Stomach (tissue), 9 donors: Measurements from ENCODE around the gene ZNF69. TPM values are rescaled to one million over a fixed set of nuclear protein-coding genes. Genes with fewer than 3 reads are reported as not detected.
"Not testable (repeated sequence)": the region's sequence is repeated elsewhere in the genome, so short reads cannot be mapped to it uniquely, and the experiment has no call there.

ENCODE experiments used
- DNase-seq, 2 donors: peaks; one replicate each; pipeline versions ENCODE4 v3.0.0 to v3.0.0-alpha.2; 2013 to 2019
- H3K27ac ChIP-seq, 5 donors: fragments of 200-600 bp in 4 of 5; sonication (generic) in 4 of 5; one replicate each; pipeline ENCODE4 v1.5.1; 2013 to 2019; ENCODE audit warnings: mild to moderate bottlenecking in 1 of 5, moderate library complexity in 1 of 5
- H3K27me3 ChIP-seq, 3 donors: fragments of 200-600 bp; sonication (generic); one replicate each; pipeline ENCODE4 v1.5.1; 2017 to 2019; ENCODE audit warnings: mixed run types in 1 of 3
- H3K36me3 ChIP-seq, 4 donors: fragments of 200-600 bp; sonication (generic); 1 replicate in 3 of 4; 2 replicates in 1 of 4; pipeline ENCODE4 v1.5.1; 2016 to 2019
- H3K4me1 ChIP-seq, 4 donors: fragments of 200-600 bp; sonication (generic); one replicate each; pipeline ENCODE4 v1.5.1; 2016 to 2019
- H3K4me3 ChIP-seq, 4 donors: fragments of 200-600 bp; sonication (generic) in 3 of 4; one replicate each; pipeline ENCODE4 v1.5.1; 2016 to 2019; ENCODE audit warnings: mild to moderate bottlenecking in 1 of 4
- H3K9me3 ChIP-seq, 4 donors: fragments of 200-600 bp; sonication (generic); one replicate each; pipeline ENCODE4 v1.5.1; 2016 to 2019
- CTCF ChIP-seq, 7 experiments: fragments of 450-650 bp in 4 of 7; fragments of 200-600 bp in 3 of 7; sonication (generic) in 3 of 7; IDR thresholded peaks; one replicate each; pipeline ENCODE4 v1.5.1; 2016 to 2019; ENCODE audit warnings: antibody characterized with exemption in 7 of 7, control low read depth in 2 of 7, mild to moderate bottlenecking in 1 of 7
- EP300 ChIP-seq: sonication (generic); formaldehyde crosslinking; IDR thresholded peaks from one replicate; pipeline ENCODE4 v1.6.1; 2017; ENCODE audit warnings: antibody characterized with exemption
- POLR2A ChIP-seq, 4 donors: fragments of 450-650 bp; IDR thresholded peaks; one replicate each; pipeline ENCODE4 v1.6.1; 2016; ENCODE audit warnings: antibody characterized with exemption in 4 of 4, control low read depth in 2 of 4, mild to moderate bottlenecking in 1 of 4, moderate library complexity in 1 of 4
- POLR2AphosphoS5 ChIP-seq, 3 donors: sonication (generic); formaldehyde crosslinking; IDR thresholded peaks; one replicate each; pipeline ENCODE4 v1.6.1; 2016; ENCODE audit warnings: antibody characterized with exemption in 3 of 3
- WGBS, 5 donors: extraction: QIAGEN DNeasy Blood & Tissue Kit in 3 of 5; methylation state at CpG; one replicate each; pipeline versions ENCODE4 v1.1.5 to v1.1.7; 2013 to 2018; 5-methylcytosine and 5-hydroxymethylcytosine counted together
- intact Hi-C: fragments of 100-400 bp; cut with DNase I; formaldehyde crosslinking; loops from one replicate; pipeline ENCODE4 v1.15.1; 2023; ENCODE audit warnings: low total_unique reads
- polyA plus RNA-seq, 3 donors: library from polyadenylated mRNA; stranded (reverse); fragments of 200-250 nt; gene quantifications; one replicate each; pipeline ENCODE4 v1.2.3, GENCODE V29; 2013
- total RNA-seq, 5 donors: library from RNA; depleted of rRNA; stranded (reverse); fragments of >200 nt; gene quantifications; one replicate each; pipeline versions ENCODE4 v1.1.0 to v1.2.3, GENCODE V29; 2014 to 2016
- donor health status: healthy with polysubstance abuse.
- donor health status: Bipolar disorder and iron deficiency.
- donor health status: healthy.

ZNF69 gene
- total and polyA plus RNA-seq, 8 donors, result 5.1 to 51.8 (median 18.0) TPM

- no peaks in the 10 kb centered on the region for H3K36me3 ChIP-seq
- intact Hi-C loops, result no loop called here
- peak overlapping the region; percentile 86 to 97 (median 94) for H3K27ac ChIP-seq
- no peaks in the 10 kb centered on the region for H3K9me3 ChIP-seq
- WGBS, 5 donors, result 0 to 23% (median 18%) methylated on average over 2 to 7 of the region's 7 CpGs
- H3K4me1 ChIP-seq, result peaks cover 21 to 53% (median 39%) of the 10 kb centered on the region in 4 donors
- TF ChIP-seq EP300, result no peak
- no peak for TF ChIP-seq CTCF (IDR thresholded peaks at IDR 0.05)
- no peak for TF ChIP-seq POLR2AphosphoS5 (IDR thresholded peaks at IDR 0.05)
- no peak for TF ChIP-seq POLR2A (IDR thresholded peaks at IDR 0.05)
- no peak for DNase-seq
- peak overlapping the region; percentile 66 to 73 (median 68) for H3K4me3 ChIP-seq
- no peaks in the 10 kb centered on the region for H3K27me3 ChIP-seq
Observed at GRCh38 chr19:11887234-11887610, 360 bp upstream of the ZNF69 start.

- H3K27me3 ChIP-seq, H3K9me3 ChIP-seq, intact Hi-C loops: not testable (repeated sequence)
- 27 to 56% (median 37%) methylated on average over 6 of the region's 6 CpGs for WGBS, 5 donors
- Histone ChIP-seq H3K4me1 (peaks cover 14 to 42% (median 28%) of the 10 kb centered on the region in 4 donors), H3K36me3 (peaks cover under 1 to 18% (median 5%) of the 10 kb centered on the region in 4 donors), H3K4me3 (peak overlapping the region in 1 of 4 donors; percentile 66), H3K27ac (peak overlapping the region in 4 of 5 donors; percentile 41 to 94 (median 88))
- DNase-seq, result peak in 1 of 2 donors; percentile 23
Observed at GRCh38 chr19:11889901-11890300, 2.3 kb downstream of the ZNF69 start.

GRCh38 chr19:11890634-11891033 is 3.1 kb downstream of the ZNF69 start:
- Histone ChIP-seq H3K4me3 (no peak overlapping the region), H3K4me1 (peaks cover 14 to 42% (median 26%) of the 10 kb centered on the region in 4 donors), H3K9me3 (peaks cover 0 to 7% (median 0%) of the 10 kb centered on the region in 4 donors), H3K27me3 (no peaks in the 10 kb centered on the region), H3K27ac (no peak overlapping the region), H3K36me3 (peaks cover 6 to 26% (median 12%) of the 10 kb centered on the region in 4 donors)
- intact Hi-C loops, result no loop called here
- DNase-seq, result no peak
- 84 to 92% (median 90%) methylated on average over 5 of the region's 5 CpGs for WGBS, 5 donors
- no peak for TF ChIP-seq POLR2A (IDR thresholded peaks at IDR 0.05)
- TF ChIP-seq EP300, result no peak
- no peak for TF ChIP-seq CTCF (IDR thresholded peaks at IDR 0.05)
- no peak for TF ChIP-seq POLR2AphosphoS5 (IDR thresholded peaks at IDR 0.05)

- H3K4me3 ChIP-seq, result no peak overlapping the region
- H3K4me1 ChIP-seq, result peaks cover 0 to 17% (median 4%) of the 10 kb centered on the region in 4 donors
- WGBS, 5 donors, result 94 to 99% (median 98%) methylated on average over 6 of the region's 6 CpGs
- intact Hi-C loops, result no loop called here
- H3K9me3 ChIP-seq, result peaks cover 9 to 37% (median 13%) of the 10 kb centered on the region in 4 donors
- peaks cover 6 to 51% (median 13%) of the 10 kb centered on the region in 4 donors for H3K36me3 ChIP-seq
- H3K27ac ChIP-seq, result no peak overlapping the region
- H3K27me3 ChIP-seq, result no peaks in the 10 kb centered on the region
- TF ChIP-seq CTCF (IDR thresholded peaks at IDR 0.05) (no peak), EP300 (no peak), POLR2AphosphoS5 (IDR thresholded peaks at IDR 0.05) (no peak), POLR2A (IDR thresholded peaks at IDR 0.05) (no peak)
- DNase-seq, result no peak
Observed at GRCh38 chr19:11894851-11895250, 7.3 kb downstream of the ZNF69 start.

- Histone ChIP-seq H3K27ac (no peak overlapping the region), H3K4me1 (no peaks in the 10 kb centered on the region), H3K4me3 (no peak overlapping the region), H3K9me3 (peaks cover 55 to 100% (median 80%) of the 10 kb centered on the region in 4 donors), H3K27me3 (no peaks in the 10 kb centered on the region), H3K36me3 (peaks cover 36 to 84% (median 59%) of the 10 kb centered on the region in 4 donors)
- no peak for DNase-seq
- intact Hi-C loops, result no loop called here
- TF ChIP-seq POLR2A (IDR thresholded peaks at IDR 0.05) (no peak), CTCF (IDR thresholded peaks at IDR 0.05) (no peak), POLR2AphosphoS5 (IDR thresholded peaks at IDR 0.05) (no peak), EP300 (no peak)
- WGBS, 5 donors, result 97 to 100% (median 98%) methylated on average over 3 of the region's 3 CpGs
Observed at GRCh38 chr19:11902228-11902627, 14.6 kb downstream of the ZNF69 start.
